ENCODE measurements around the gene SLC25A1.

SLC25A1 gene

GRCh38 chr22:19187716-19188563 lies 9.4 kb upstream of the SLC25A1 start:
- Mint-ChIP-seq H3K27me3 (ENCODE audit: low read depth, poor library complexity) (peaks cover 3% of the 10 kb centered on the region), H3K4me3 (no peak overlapping the region), H3K27ac (no peak overlapping the region), H3K4me1 (peaks cover 7% of the 10 kb centered on the region), H3K36me3 (ENCODE audit: low read depth) (peaks cover under 1% of the 10 kb centered on the region), H3K9me3 (no peaks in the 10 kb centered on the region)
- DNase-seq, result no peak
- TF ChIP-seq CTCF (IDR thresholded peaks at IDR 0.05), result no peak

GRCh38 chr22:19184276-19184997 lies 5.9 kb upstream of the SLC25A1 start:
- H3K27me3 Mint-ChIP-seq (ENCODE audit: low read depth, poor library complexity), result peaks cover 6% of the 10 kb centered on the region
- TF ChIP-seq CTCF (IDR thresholded peaks at IDR 0.05), result no peak
- no peaks in the 10 kb centered on the region for H3K36me3 Mint-ChIP-seq (ENCODE audit: low read depth)
- peaks cover 11% of the 10 kb centered on the region for H3K4me1 Mint-ChIP-seq
- no peaks in the 10 kb centered on the region for H3K9me3 Mint-ChIP-seq
- peak overlapping the region; percentile 87 for H3K27ac Mint-ChIP-seq
- DNase-seq, result no peak
- H3K4me3 Mint-ChIP-seq, result no peak overlapping the region

GRCh38 chr22:19183216-19183615 lies 4.7 kb upstream of the SLC25A1 start:
- Mint-ChIP-seq H3K36me3 (ENCODE audit: low read depth) (no peaks in the 10 kb centered on the region), H3K27ac (no peak overlapping the region), H3K4me1 (peaks cover 15% of the 10 kb centered on the region), H3K27me3 (ENCODE audit: low read depth, poor library complexity) (peaks cover 3% of the 10 kb centered on the region), H3K9me3 (no peaks in the 10 kb centered on the region), H3K4me3 (no peak overlapping the region)
- TF ChIP-seq CTCF (IDR thresholded peaks at IDR 0.05), result no peak
- no peak for DNase-seq

- TF ChIP-seq CTCF (IDR thresholded peaks at IDR 0.05), result no peak
- Mint-ChIP-seq H3K27ac (no peak overlapping the region), H3K36me3 (ENCODE audit: low read depth) (no peaks in the 10 kb centered on the region), H3K4me1 (peaks cover 15% of the 10 kb centered on the region), H3K27me3 (ENCODE audit: low read depth, poor library complexity) (peaks cover 3% of the 10 kb centered on the region), H3K9me3 (no peaks in the 10 kb centered on the region), H3K4me3 (no peak overlapping the region)
- DNase-seq, result no peak
Observed at GRCh38 chr22:19182472-19183157, 4.1 kb upstream of the SLC25A1 start.

- TF ChIP-seq CTCF (IDR thresholded peaks at IDR 0.05), result no peak
- Mint-ChIP-seq H3K4me1 (peaks cover 18% of the 10 kb centered on the region), H3K27ac (peak overlapping the region; percentile 62), H3K27me3 (ENCODE audit: low read depth, poor library complexity) (peaks cover 3% of the 10 kb centered on the region), H3K9me3 (no peaks in the 10 kb centered on the region), H3K36me3 (ENCODE audit: low read depth) (no peaks in the 10 kb centered on the region), H3K4me3 (no peak overlapping the region)
- no peak for DNase-seq
Observed at GRCh38 chr22:19181786-19182471, 3.4 kb upstream of the SLC25A1 start.
